WTC11 (cell line): Measurements from ENCODE around the gene DNAH9. TPM values are rescaled to one million over a fixed set of nuclear protein-coding genes. Genes with fewer than 3 reads are reported as not detected.

Experiments used
- ATAC-seq: fragments of 200-7000 bp; cut with Tn5 transposase; 2 replicates; pipeline ENCODE4 v1.10.0; 2021; ENCODE audit warnings: mild to moderate bottlenecking, moderate library complexity
- CTCF ChIA-PET: fragments of 300-600 bp; sonication (Branson Sonifier 250); formaldehyde crosslinking; loops from one replicate; lab custom pipeline; 2021; ENCODE audit warnings: antibody characterized with exemption; lab: Charles Lee
- POLR2A ChIA-PET: fragments of 350-600 bp; sonication (Branson Sonifier 250); formaldehyde crosslinking; loops from one replicate; lab custom pipeline; 2021; ENCODE audit warnings: antibody characterized with exemption; lab: Charles Lee
- DNase-seq: peaks from one replicate; pipeline ENCODE4 v3.0.0; 2021; ENCODE audit warnings: low spot score
- H3K27ac Mint-ChIP-seq: 2 replicates; pipeline ENCODE4 v1.8.0; 2021; ENCODE audit warnings: mixed read lengths
- H3K27me3 Mint-ChIP-seq: 2 replicates; pipeline ENCODE4 v1.8.0; 2021; ENCODE audit warnings: low read depth, mild to moderate bottlenecking, moderate library complexity, mixed read lengths
- H3K36me3 Mint-ChIP-seq: 2 replicates; pipeline ENCODE4 v1.8.0; 2021; ENCODE audit warnings: mixed read lengths
- H3K4me1 Mint-ChIP-seq: 2 replicates; pipeline ENCODE4 v1.8.0; 2022; ENCODE audit warnings: mixed read lengths
- H3K4me3 Mint-ChIP-seq: 2 replicates; pipeline ENCODE4 v1.8.0; 2021; ENCODE audit warnings: mild to moderate bottlenecking, moderate library complexity, mixed read lengths
- H3K9me3 Mint-ChIP-seq: 2 replicates; pipeline ENCODE4 v1.8.0; 2021; ENCODE audit warnings: mixed read lengths
- ATF1 ChIP-seq: sonication (generic); formaldehyde crosslinking; IDR thresholded peaks from 2 replicates; pipeline ENCODE4 v1.8.1; 2023; ENCODE audit warnings: mild to moderate bottlenecking, moderate library complexity, missing genetic modification reagents
- CBFB ChIP-seq: sonication (generic); formaldehyde crosslinking; IDR thresholded peaks from 2 replicates; pipeline ENCODE4 v1.8.1; 2022; ENCODE audit warnings: mild to moderate bottlenecking, low read depth, missing genetic modification reagents
- CREB1 ChIP-seq: sonication (generic); formaldehyde crosslinking; IDR thresholded peaks from 2 replicates; pipeline ENCODE4 v1.8.0; 2023; ENCODE audit warnings: mild to moderate bottlenecking, missing genetic modification reagents
- ESRRA ChIP-seq: sonication (generic); formaldehyde crosslinking; IDR thresholded peaks from 2 replicates; pipeline ENCODE4 v1.8.1; 2022; ENCODE audit warnings: mild to moderate bottlenecking, missing genetic modification reagents, borderline replicate concordance
- FOXJ3 ChIP-seq: sonication (generic); formaldehyde crosslinking; IDR thresholded peaks from 2 replicates; pipeline ENCODE4 v1.9.0; 2021; ENCODE audit warnings: missing genetic modification reagents, mild to moderate bottlenecking, borderline replicate concordance
- GABPB1 ChIP-seq: sonication (generic); formaldehyde crosslinking; IDR thresholded peaks from 2 replicates; pipeline ENCODE4 v1.8.1; 2023; ENCODE audit warnings: mild to moderate bottlenecking, missing genetic modification reagents
- GRHL2 ChIP-seq: fragments of 250-450 bp; sonication (Bioruptor Pico); IDR thresholded peaks from 2 replicates; pipeline ENCODE4 v1.8.0; 2022; ENCODE audit warnings: mild to moderate bottlenecking, moderate library complexity; ENCODE audit not compliant: insufficient replicate concordance, severe bottlenecking
- IRF2 ChIP-seq: sonication (generic); formaldehyde crosslinking; IDR thresholded peaks from 2 replicates; pipeline ENCODE4 v1.8.0; 2022; ENCODE audit warnings: low read depth, missing genetic modification reagents, borderline replicate concordance
- MYBL2 ChIP-seq: sonication (generic); formaldehyde crosslinking; IDR thresholded peaks from 2 replicates; pipeline ENCODE4 v1.8.1; 2023; ENCODE audit warnings: mild to moderate bottlenecking, moderate library complexity, missing genetic modification reagents
- SMAD3 ChIP-seq: sonication (generic); formaldehyde crosslinking; IDR thresholded peaks from 2 replicates; pipeline ENCODE4 v1.8.0; 2022; ENCODE audit warnings: missing genetic modification reagents, mild to moderate bottlenecking, borderline replicate concordance
- TP53 ChIP-seq: sonication (generic); formaldehyde crosslinking; IDR thresholded peaks from 2 replicates; pipeline ENCODE4 v1.8.1; 2023; ENCODE audit warnings: mild to moderate bottlenecking, missing genetic modification reagents
- ZNF263 ChIP-seq: sonication (generic); formaldehyde crosslinking; IDR thresholded peaks from 2 replicates; pipeline ENCODE4 v1.8.1; 2022; ENCODE audit warnings: low read depth, mild to moderate bottlenecking, moderate library complexity, missing genetic modification reagents
- ZNF416 ChIP-seq: fragments of 250-450 bp; sonication (Bioruptor Pico); IDR thresholded peaks from 2 replicates; pipeline ENCODE4 v1.9.0; 2021; ENCODE audit warnings: mild to moderate bottlenecking, inconsistent platforms
- ZNF423 ChIP-seq: fragments of 250-450 bp; sonication (Bioruptor Pico); IDR thresholded peaks from 2 replicates; pipeline ENCODE4 v2.1.2; 2022; ENCODE audit warnings: mild to moderate bottlenecking, moderate library complexity
- total RNA-seq: library from RNA; stranded (reverse); gene quantifications from 3 replicates; pipeline ENCODE4 v1.2.3, GENCODE V29; 2021
- TF ChIP-seq, protein P1 (sequence below): fragments of 250-450 bp; sonication (Bioruptor Pico); IDR thresholded peaks from 2 replicates; pipeline ENCODE4 v1.9.0; 2021; ENCODE audit warnings: mild to moderate bottlenecking, borderline replicate concordance
- TF ChIP-seq, protein P2 (sequence below): sonication (generic); formaldehyde crosslinking; conservative IDR thresholded peaks from 2 replicates; pipeline ENCODE4 v1.8.1; 2022; ENCODE audit warnings: mild to moderate bottlenecking, missing genetic modification reagents
- TF ChIP-seq, protein P3 (sequence below): sonication (generic); formaldehyde crosslinking; IDR thresholded peaks from 2 replicates; pipeline ENCODE4 v1.8.1; 2023; ENCODE audit warnings: mild to moderate bottlenecking, missing genetic modification reagents, moderate library complexity
- TF ChIP-seq, protein P4 (sequence below): fragments of 250-450 bp; sonication (Bioruptor Pico); IDR thresholded peaks from 2 replicates; pipeline ENCODE4 v1.9.0; 2021; ENCODE audit warnings: mild to moderate bottlenecking
- TF ChIP-seq, protein P5 (sequence below): sonication (generic); formaldehyde crosslinking; IDR thresholded peaks from 2 replicates; pipeline ENCODE4 v1.8.1; 2022; ENCODE audit warnings: low read depth, missing genetic modification reagents, borderline replicate concordance
- TF ChIP-seq, protein P6 (sequence below): sonication (generic); formaldehyde crosslinking; IDR thresholded peaks from 2 replicates; pipeline ENCODE4 v1.8.1; 2022; ENCODE audit warnings: mild to moderate bottlenecking, missing genetic modification reagents, moderate library complexity, borderline replicate concordance
- TF ChIP-seq, protein P7 (sequence below): sonication (generic); formaldehyde crosslinking; IDR thresholded peaks from 2 replicates; pipeline ENCODE4 v1.8.1; 2022; ENCODE audit warnings: missing genetic modification reagents, borderline replicate concordance

DNAH9 gene
- total RNA-seq, 1 experiment from 2014 or later, result 0.31 TPM

DNA sequence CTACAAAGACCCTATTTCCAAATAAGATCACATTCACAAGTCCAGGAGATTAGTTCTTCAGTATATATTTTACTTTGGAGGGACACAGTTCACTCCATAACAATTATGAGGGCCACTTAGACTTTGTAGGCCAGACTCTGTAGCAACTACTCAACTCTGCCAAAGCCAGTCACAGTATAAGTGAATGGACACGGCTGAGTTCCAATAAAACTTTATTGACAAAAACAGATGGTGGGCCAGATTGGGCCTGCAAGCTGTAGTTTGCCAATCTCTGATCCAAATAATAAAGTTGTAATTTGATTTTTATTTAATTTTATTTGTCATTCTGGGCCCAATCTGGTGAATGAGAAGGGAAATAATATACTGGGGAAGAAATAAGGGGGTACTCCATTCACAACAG, 297.9 kb downstream of the DNAH9 start (continued):
- TF ChIP-seq, protein P1, sequence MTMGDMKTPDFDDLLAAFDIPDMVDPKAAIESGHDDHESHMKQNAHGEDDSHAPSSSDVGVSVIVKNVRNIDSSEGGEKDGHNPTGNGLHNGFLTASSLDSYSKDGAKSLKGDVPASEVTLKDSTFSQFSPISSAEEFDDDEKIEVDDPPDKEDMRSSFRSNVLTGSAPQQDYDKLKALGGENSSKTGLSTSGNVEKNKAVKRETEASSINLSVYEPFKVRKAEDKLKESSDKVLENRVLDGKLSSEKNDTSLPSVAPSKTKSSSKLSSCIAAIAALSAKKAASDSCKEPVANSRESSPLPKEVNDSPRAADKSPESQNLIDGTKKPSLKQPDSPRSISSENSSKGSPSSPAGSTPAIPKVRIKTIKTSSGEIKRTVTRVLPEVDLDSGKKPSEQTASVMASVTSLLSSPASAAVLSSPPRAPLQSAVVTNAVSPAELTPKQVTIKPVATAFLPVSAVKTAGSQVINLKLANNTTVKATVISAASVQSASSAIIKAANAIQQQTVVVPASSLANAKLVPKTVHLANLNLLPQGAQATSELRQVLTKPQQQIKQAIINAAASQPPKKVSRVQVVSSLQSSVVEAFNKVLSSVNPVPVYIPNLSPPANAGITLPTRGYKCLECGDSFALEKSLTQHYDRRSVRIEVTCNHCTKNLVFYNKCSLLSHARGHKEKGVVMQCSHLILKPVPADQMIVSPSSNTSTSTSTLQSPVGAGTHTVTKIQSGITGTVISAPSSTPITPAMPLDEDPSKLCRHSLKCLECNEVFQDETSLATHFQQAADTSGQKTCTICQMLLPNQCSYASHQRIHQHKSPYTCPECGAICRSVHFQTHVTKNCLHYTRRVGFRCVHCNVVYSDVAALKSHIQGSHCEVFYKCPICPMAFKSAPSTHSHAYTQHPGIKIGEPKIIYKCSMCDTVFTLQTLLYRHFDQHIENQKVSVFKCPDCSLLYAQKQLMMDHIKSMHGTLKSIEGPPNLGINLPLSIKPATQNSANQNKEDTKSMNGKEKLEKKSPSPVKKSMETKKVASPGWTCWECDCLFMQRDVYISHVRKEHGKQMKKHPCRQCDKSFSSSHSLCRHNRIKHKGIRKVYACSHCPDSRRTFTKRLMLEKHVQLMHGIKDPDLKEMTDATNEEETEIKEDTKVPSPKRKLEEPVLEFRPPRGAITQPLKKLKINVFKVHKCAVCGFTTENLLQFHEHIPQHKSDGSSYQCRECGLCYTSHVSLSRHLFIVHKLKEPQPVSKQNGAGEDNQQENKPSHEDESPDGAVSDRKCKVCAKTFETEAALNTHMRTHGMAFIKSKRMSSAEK, result no peak

DNA sequence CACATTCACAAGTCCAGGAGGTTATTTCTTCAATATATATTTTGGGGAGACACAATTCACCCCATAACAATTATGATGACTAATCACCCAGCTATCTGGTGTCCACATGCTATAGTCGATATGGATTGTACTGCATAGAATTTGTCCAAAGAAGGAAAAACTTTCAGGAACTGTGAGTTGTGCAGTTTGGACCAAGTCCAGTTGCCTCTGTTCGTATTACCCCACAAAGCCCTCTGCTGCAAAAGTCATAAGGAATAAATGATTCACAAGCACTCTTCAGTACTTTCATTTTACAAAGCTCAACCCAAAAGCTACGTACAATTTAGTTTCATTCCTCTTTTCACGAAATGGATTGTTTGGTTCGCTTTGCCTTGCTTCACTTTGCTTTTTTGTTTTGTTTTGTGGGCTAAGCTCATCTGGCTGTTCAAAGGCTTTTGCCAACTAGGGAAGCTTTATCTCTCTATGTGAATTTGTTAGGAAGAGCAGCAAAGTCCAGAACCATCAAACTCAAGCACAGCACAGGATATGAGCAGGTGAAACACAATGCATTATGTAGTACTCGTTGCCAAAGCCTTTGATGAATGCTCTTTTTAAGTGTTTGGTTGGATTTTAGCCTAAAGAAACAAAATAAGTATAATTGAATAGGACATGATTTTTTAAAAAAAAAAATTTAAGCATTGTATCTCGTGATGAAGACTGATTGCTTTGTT, 300.4 kb downstream of the DNAH9 start:
- Mint-ChIP-seq H3K4me1 (peaks cover 13% of the 10 kb centered on the region), H3K27ac (no peak overlapping the region), H3K4me3 (no peak overlapping the region), H3K27me3 (no peaks in the 10 kb centered on the region; the same call in 1 of the 2 replicates), H3K36me3 (peaks cover 3% of the 10 kb centered on the region; the same call in 1 of the 2 replicates), H3K9me3 (peaks cover 42% of the 10 kb centered on the region)
- no peak for TF ChIP-seq ZNF263 (CRISPR knock-in tag)
- TF ChIP-seq GABPB1 (CRISPR knock-in tag), result no peak
- TF ChIP-seq ESRRA (CRISPR knock-in tag), result no peak
- TF ChIP-seq FOXJ3 (CRISPR knock-in tag), result no peak
- TF ChIP-seq SMAD3 (CRISPR knock-in tag), result no peak
- TF ChIP-seq, protein P2, sequence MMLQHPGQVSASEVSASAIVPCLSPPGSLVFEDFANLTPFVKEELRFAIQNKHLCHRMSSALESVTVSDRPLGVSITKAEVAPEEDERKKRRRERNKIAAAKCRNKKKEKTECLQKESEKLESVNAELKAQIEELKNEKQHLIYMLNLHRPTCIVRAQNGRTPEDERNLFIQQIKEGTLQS, result no peak
- TF ChIP-seq CBFB (CRISPR knock-in tag), result no peak
- TF ChIP-seq, protein P3, sequence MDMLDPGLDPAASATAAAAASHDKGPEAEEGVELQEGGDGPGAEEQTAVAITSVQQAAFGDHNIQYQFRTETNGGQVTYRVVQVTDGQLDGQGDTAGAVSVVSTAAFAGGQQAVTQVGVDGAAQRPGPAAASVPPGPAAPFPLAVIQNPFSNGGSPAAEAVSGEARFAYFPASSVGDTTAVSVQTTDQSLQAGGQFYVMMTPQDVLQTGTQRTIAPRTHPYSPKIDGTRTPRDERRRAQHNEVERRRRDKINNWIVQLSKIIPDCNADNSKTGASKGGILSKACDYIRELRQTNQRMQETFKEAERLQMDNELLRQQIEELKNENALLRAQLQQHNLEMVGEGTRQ, result no peak
- no peak for TF ChIP-seq CREB1 (CRISPR knock-in tag)
- TF ChIP-seq ZNF416, result no peak
- no peak for TF ChIP-seq ATF1 (CRISPR knock-in tag)
- ChIA-PET CTCF (interaction anchor here (0.6 to 1.3 kb wide), 5 partner anchors 24 to 254 kb away, joined by 3 to 4 read pairs (median 3); no protein-coding TSS in a partner anchor), POLR2A (interaction anchor here (0.6 kb wide), 1 partner anchor 53 kb away, joined by 3 read pairs; no protein-coding TSS in a partner anchor)
- ATAC-seq (no peak), DNase-seq (no peak)

DNA sequence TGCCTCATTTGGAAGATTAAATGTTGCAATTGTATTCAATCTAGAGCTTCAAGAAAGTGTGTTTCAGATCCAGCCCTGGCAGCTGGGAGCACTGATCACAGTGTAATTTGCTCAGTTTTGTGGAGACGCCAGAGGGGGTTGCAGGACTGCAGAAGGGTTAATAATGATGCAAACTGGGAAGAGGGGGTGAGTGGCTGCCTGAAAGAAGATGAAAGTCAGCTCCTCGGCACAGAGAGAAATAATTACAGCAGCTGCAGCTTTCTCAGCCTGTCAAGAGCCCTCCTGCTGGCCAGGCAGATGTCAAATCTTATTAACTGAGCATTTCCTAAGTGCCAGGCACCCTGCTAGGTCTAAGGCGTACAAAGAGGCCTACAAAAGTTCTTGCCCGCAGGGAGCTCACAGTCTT, 301.3 kb downstream of the DNAH9 start:
- DNase-seq, result no peak
- no peaks in the 10 kb centered on the region; the same call in 1 of the 2 replicates for H3K27me3 Mint-ChIP-seq
- H3K4me3 Mint-ChIP-seq, result no peak overlapping the region
- CTCF ChIA-PET, result interaction anchor here (0.6 to 1.3 kb wide), 5 partner anchors 25 to 271 kb away, joined by 3 to 4 read pairs (median 3); no protein-coding TSS in a partner anchor
- peaks cover 13% of the 10 kb centered on the region for H3K4me1 Mint-ChIP-seq
- POLR2A ChIA-PET, result interaction anchor here (0.6 to 0.7 kb wide), 2 partner anchors 20 to 627 kb away, joined by 5 to 7 read pairs; no protein-coding TSS in a partner anchor
- no peak for ATAC-seq
- no peak overlapping the region for H3K27ac Mint-ChIP-seq
- peaks cover 39% of the 10 kb centered on the region for H3K9me3 Mint-ChIP-seq
- peaks cover 3% of the 10 kb centered on the region for H3K36me3 Mint-ChIP-seq
- TF ChIP-seq, protein P4, sequence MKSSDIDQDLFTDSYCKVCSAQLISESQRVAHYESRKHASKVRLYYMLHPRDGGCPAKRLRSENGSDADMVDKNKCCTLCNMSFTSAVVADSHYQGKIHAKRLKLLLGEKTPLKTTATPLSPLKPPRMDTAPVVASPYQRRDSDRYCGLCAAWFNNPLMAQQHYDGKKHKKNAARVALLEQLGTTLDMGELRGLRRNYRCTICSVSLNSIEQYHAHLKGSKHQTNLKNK (CRISPR knock-in tag), result no peak
- TF ChIP-seq IRF2 (CRISPR knock-in tag) (no peak), ESRRA (CRISPR knock-in tag) (no peak), TP53 (CRISPR knock-in tag) (no peak), MYBL2 (CRISPR knock-in tag) (no peak), ZNF416 (no peak), GRHL2 (CRISPR knock-in tag) (no peak), ATF1 (CRISPR knock-in tag) (no peak), ZNF423 (no peak)
- TF ChIP-seq, protein P2, result no peak
- TF ChIP-seq, protein P5, sequence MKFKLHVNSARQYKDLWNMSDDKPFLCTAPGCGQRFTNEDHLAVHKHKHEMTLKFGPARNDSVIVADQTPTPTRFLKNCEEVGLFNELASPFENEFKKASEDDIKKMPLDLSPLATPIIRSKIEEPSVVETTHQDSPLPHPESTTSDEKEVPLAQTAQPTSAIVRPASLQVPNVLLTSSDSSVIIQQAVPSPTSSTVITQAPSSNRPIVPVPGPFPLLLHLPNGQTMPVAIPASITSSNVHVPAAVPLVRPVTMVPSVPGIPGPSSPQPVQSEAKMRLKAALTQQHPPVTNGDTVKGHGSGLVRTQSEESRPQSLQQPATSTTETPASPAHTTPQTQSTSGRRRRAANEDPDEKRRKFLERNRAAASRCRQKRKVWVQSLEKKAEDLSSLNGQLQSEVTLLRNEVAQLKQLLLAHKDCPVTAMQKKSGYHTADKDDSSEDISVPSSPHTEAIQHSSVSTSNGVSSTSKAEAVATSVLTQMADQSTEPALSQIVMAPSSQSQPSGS (CRISPR knock-in tag), result no peak
- TF ChIP-seq, protein P6, sequence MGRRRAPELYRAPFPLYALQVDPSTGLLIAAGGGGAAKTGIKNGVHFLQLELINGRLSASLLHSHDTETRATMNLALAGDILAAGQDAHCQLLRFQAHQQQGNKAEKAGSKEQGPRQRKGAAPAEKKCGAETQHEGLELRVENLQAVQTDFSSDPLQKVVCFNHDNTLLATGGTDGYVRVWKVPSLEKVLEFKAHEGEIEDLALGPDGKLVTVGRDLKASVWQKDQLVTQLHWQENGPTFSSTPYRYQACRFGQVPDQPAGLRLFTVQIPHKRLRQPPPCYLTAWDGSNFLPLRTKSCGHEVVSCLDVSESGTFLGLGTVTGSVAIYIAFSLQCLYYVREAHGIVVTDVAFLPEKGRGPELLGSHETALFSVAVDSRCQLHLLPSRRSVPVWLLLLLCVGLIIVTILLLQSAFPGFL (CRISPR knock-in tag), result no peak
- TF ChIP-seq, protein P7, sequence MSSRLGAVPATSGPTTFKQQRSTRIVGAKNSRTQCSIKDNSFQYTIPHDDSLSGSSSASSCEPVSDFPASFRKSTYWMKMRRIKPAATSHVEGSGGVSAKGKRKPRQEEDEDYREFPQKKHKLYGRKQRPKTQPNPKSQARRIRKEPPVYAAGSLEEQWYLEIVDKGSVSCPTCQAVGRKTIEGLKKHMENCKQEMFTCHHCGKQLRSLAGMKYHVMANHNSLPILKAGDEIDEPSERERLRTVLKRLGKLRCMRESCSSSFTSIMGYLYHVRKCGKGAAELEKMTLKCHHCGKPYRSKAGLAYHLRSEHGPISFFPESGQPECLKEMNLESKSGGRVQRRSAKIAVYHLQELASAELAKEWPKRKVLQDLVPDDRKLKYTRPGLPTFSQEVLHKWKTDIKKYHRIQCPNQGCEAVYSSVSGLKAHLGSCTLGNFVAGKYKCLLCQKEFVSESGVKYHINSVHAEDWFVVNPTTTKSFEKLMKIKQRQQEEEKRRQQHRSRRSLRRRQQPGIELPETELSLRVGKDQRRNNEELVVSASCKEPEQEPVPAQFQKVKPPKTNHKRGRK (CRISPR knock-in tag), result no peak
